NCI-H82 (cell line): ENCODE measurements around the gene ZKSCAN4.

Experiments
- DNase-seq: peaks from one replicate; lab custom pipeline; 2025; lab: John Stamatoyannopoulos, UW

Gene ZKSCAN4

DNA sequence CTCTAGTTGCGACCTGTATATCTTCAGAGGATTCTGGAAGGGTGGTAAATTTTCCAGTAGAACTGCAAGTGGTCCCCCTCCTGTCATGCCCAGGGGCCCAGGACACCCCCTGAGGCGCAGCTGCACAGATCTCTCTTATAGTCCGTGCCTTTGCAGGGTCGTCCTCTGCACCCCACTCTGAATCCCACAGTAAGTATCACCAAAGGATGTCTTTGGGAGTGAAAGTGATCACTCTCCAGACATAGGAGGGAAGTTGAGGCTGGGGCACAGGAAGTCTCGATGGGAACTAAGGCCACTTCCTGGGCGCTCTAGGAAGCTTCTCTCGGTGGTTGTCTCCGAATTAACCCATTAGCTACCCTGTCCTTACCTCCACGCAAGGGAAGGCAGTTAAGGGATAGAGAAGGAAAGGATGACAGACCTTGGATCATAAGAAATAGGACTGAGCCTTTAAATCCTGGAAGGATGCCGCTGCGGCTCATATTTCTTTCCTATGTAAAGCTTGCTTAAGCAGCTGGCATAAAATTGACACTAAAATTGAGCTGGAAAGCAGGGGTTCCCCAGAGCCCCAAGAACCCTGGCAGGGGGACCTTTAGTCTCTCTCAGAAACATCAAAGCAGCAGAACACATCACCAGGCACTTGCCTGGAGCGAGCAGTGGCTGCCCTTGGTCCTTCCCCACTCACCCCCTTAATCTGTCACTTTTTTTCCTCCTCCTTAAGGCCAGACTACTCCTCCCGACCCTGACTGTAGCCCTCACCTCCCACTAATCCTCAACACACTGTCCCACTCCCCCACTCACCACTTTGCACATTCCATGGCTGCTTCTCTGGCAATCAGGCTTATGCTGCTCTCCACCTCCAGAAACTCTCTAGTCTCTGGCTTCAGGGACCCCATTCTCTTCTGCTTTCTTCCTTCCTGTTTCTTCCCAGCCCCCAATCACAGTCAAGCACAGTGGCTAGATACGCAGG lies at the start of gene ZKSCAN4:
Gene ZKSCAN4, minus strand, starts transcription at position 261 of the 967 bp plus-strand sequence. CDS start 289 bp downstream, outside the sequence.
- peak; percentile 97 for DNase-seq

DNA sequence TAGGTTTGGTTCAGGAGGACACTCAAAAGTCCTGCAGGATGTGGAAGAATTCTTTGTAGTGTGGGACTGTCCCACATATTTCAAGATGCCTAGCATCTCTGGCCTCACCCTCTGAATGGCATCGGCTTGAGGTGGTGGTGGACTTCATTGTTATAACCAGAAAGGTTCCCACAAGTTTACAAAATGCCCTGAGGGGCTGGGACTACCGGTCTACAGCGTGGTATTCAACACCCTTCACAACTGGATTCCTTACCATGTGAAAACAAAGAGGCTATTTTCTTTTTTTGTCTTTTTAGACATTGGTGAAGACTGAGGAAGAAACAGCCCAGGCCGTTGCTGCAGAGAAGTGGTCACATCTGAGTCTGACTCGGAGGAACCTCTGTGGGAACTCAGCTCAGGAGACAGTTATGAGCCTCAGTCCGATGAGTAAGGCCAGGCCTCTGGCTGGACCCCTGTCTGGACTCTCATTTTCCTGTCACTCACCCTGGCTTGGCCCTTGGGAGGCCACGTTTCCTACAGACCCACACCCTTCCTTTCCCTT lies 44.5 kb upstream of the ZKSCAN4 start:
- no peak for DNase-seq

DNA sequence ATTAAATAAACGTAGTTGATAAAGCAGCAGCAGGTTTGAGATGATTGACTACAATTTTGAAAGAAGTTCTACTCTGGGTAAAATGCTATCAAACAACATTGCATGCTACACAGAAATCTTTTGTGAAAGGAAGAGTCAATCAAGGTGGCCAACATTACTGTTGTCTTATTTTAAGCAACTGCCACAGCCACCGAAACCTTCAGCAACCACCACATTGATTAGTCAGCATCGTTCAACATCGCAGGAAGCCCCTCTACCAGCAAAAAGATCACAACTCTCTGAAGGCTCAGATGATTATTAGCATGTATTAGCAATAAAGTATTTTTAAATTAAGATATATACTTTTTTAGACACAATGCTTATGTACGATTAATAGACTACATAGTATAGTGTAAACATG lies 43.3 kb upstream of the ZKSCAN4 start:
- no peak for DNase-seq

- DNase-seq, result no peak
Observed at GRCh38 chr6:28291573-28291972, 39.5 kb upstream of the ZKSCAN4 start.

- DNase-seq, result peak; percentile 4
Observed at GRCh38 chr6:28282926-28283325, 30.9 kb upstream of the ZKSCAN4 start.

GRCh38 chr6:28281288-28282064 lies 29.4 kb upstream of the ZKSCAN4 start, which contains the start of gene PGBD1:
Gene PGBD1, plus strand, starts transcription at chr6:28281572. Its CDS starts 2,242 bp downstream, at chr6:28283814.
- DNase-seq, result peak; percentile 90

DNA sequence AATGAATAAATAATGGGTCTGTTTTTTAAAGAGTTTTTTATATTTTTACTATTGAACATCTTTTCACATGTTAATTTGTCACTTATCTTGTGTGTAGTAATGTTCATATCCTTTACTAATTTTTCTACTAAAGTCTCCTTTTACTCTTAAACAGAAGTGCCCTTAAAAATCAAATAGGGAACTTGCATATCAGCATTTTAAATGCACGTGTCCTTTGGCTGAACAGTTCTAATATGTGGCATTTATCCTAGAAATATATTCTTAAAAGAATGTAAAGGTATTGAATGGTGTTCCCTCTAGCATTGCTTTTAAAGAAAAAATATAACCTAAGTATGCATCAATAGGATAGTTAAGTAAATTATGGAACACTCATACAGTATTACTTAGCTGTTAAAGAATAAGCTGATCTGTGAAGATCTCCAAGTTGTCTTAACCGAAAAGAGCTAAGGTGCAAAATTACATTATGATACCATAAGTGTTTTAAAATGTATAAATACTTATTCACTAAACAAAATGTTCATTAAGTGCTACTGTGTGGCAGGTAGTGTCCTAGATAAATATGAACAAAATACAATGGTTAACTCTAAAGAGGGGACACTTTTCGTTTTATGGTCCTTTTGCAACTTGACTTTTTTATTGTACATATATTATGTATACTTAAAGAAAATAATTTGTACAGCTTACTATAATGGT lies 28.7 kb upstream of the ZKSCAN4 start:
- no peak for DNase-seq

- no peak for DNase-seq
Observed at GRCh38 chr6:28277746-28278145, 25.7 kb upstream of the ZKSCAN4 start.

- no peak for DNase-seq
Observed at GRCh38 chr6:28274888-28275287, 22.8 kb upstream of the ZKSCAN4 start.

- no peak for DNase-seq
Observed at GRCh38 chr6:28269492-28269891, 17.4 kb upstream of the ZKSCAN4 start.

GRCh38 chr6:28267695-28268059 lies 15.6 kb upstream of the ZKSCAN4 start:
- DNase-seq, result no peak

DNA sequence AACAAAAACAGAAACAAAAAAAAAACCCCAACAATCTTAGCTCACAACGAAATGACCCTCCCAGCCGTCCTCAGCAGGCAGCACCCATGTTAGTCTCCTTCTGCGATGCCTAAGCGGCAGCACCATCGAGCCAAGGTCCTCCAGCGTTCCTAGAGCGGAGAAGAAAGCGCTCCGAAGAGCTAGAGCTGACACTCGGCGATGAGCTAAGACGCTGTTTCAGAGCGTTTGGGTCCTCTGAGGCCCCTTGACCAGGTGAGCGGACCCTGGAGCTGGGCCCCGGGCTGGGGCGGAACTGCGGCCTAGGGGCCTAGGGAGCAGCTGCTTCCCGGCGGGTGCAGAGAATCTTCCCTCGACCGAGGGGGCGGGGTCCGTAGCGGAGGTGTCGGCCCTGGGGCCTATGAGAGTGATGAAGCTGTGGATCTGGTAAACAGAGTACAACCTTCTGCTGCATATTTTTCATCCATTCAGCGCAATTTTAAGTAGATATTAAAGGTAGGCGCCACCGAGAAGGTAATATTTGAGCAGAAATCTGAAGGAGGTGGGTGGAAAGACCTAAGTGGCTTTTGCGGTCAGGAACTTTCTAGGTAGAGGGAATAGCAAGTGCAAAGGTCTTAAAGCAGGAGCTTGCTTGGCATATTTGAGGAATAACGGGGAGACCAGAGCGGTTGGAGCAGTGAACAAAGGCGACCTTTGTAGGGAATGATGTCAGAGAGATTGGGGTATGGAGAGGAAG lies 15.1 kb upstream of the ZKSCAN4 start, which contains the start of gene ZSCAN26:
Gene ZSCAN26, plus strand, starts transcription at position 182 of the 733 bp plus-strand sequence. CDS start 4,777 bp downstream, outside the sequence.
- peak; percentile 94 for DNase-seq

- no peak for DNase-seq
Observed at GRCh38 chr6:28266563-28266961, 14.5 kb upstream of the ZKSCAN4 start.

DNA sequence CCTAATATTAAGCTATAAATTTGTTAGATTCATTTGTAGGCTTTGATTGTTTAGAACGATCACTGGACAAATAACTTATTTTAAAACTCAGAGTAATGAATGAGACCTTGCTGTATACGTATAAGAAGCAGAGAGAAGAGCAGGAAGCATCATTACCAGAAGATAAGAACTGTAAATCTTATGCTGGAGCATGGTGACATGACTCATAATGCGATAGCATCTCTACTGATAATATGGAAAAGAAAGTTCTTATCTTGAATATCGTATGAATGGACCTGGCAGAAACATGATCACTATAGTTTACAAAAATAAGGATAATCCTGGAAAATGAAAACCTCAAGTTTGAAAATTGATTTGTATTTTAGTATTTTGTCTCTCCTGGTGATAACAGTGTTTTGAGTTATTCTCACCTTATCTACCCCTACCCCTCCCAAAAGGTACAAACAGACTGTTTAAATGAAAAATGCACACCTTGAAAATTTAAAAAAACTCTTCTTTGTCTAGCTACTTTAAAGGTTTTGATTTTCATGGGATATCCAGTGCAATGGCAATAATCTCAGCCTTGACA lies 12.8 kb upstream of the ZKSCAN4 start:
- DNase-seq, result no peak

DNA sequence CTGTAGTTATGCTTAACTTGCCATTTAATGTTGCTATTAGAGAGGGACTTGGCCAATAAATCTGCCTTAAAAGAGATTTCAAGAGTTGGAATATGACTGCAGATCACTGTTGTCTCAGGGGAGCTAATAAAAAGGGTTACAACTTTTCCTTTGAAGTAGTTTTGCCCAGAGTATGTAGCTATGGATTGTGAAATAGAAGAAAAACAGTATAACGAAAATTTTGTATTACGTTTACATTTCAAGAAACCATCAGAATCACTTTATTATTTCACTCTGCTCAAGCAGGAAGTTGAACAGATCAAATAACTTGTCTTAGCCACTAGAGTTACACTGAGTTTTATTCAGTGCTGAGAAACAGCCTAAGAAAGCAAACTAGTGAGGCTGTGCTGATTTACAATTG lies 11.9 kb upstream of the ZKSCAN4 start:
- no peak for DNase-seq

- DNase-seq, result no peak
Observed at GRCh38 chr6:28258877-28259777, 7.1 kb upstream of the ZKSCAN4 start, which contains the start of gene NKAPL. Gene NKAPL, plus strand, starts transcription at chr6:28259297. Its CDS starts 75 bp downstream, at chr6:28259372.

GRCh38 chr6:28257042-28257441 lies 5.0 kb upstream of the ZKSCAN4 start:
- no peak for DNase-seq

- no peak for DNase-seq
Observed at GRCh38 chr6:28254121-28254519, 2.1 kb upstream of the ZKSCAN4 start.

DNA sequence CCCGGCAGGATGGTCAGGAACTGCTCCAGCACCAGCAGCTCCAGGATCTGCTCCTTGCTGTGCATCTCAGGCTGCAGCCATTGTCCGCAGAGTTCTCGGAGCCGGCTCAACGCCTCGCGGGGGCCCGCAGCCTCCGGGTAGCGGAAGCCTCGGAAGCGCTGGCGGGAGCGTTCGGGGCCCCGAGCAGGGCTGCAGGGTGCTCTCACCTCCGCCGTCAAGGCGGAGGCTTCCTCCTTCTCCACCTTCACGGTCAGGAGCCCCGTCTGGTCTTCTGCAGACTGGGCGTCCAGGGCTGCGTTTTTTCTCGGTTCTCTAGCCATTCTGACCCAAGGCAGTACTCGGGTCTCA lies 434 bp downstream of the ZKSCAN4 start:
- peak; percentile 25 for DNase-seq

DNA sequence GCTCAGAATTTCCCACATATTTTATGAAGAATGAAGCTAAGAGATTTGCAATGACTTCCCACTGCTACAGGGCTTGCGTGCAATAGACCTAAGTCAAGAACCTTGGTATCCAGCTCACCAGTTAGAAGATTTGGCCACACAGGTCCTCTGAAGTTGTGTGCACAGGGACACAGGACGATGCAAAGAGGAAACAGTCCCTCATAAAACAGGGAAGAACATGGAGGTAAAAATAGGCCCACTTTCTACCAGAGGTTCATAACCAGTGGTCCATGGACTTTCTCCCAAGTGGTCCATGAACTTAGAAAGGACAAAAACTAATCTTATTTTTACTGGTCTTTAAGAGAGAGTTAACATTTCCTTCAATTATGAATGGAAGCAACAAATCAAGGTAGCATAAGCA lies 1.3 kb downstream of the ZKSCAN4 start:
- no peak for DNase-seq
